ENCODE results near the gene CREB3L1.
A peak's percentile ranks its signal among the peaks of the same experiment; 100 is the strongest.

The CREB3L1 gene

DNA sequence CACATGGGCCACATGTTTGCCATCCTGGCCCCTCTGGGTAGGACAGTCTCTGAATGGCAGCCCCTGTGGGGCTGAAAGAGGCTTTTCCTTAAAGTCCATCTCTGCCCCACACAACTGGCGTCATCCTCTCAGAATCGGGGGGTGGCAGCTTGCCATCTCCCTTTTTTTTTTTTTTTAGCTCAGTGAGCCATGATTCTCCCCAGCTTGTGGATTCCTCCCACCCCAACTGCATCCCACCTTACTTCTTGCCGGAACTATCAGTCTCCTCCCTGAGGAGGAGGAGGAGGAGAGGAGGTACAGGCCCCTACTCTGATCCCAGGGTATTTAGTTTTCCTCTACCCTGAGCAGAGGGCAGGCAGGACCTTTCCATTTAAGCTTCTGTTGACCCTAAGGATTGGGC lies 73.2 kb downstream of the CREB3L1 start:
- peaks cover 3% of the 10 kb centered on the region for H3K4me1 ChIP-seq
- H2AFZ ChIP-seq: no peak overlapping the region
- no peak overlapping the region for H3K27ac ChIP-seq
- H3K4me3 ChIP-seq (ENCODE audit: low read depth, low read length): no peak overlapping the region
- H3K9ac ChIP-seq: no peak overlapping the region
- H3K4me2 ChIP-seq (ENCODE audit: low read length): no peak overlapping the region
- H3K27me3 ChIP-seq (ENCODE audit: control insufficient read depth, insufficient read depth, low read length): no peaks in the 10 kb centered on the region
- no peaks in the 10 kb centered on the region for H3K9me3 ChIP-seq (ENCODE audit: control insufficient read depth, low read length)
- no peaks in the 10 kb centered on the region for H3K36me3 ChIP-seq (ENCODE audit: control insufficient read depth, insufficient read depth, low read length)
- TF ChIP-seq, protein P1, sequence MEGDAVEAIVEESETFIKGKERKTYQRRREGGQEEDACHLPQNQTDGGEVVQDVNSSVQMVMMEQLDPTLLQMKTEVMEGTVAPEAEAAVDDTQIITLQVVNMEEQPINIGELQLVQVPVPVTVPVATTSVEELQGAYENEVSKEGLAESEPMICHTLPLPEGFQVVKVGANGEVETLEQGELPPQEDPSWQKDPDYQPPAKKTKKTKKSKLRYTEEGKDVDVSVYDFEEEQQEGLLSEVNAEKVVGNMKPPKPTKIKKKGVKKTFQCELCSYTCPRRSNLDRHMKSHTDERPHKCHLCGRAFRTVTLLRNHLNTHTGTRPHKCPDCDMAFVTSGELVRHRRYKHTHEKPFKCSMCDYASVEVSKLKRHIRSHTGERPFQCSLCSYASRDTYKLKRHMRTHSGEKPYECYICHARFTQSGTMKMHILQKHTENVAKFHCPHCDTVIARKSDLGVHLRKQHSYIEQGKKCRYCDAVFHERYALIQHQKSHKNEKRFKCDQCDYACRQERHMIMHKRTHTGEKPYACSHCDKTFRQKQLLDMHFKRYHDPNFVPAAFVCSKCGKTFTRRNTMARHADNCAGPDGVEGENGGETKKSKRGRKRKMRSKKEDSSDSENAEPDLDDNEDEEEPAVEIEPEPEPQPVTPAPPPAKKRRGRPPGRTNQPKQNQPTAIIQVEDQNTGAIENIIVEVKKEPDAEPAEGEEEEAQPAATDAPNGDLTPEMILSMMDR (IDR thresholded peaks at IDR 0.05): no peak
- H3K79me2 ChIP-seq: peaks cover 22% of the 10 kb centered on the region

DNA sequence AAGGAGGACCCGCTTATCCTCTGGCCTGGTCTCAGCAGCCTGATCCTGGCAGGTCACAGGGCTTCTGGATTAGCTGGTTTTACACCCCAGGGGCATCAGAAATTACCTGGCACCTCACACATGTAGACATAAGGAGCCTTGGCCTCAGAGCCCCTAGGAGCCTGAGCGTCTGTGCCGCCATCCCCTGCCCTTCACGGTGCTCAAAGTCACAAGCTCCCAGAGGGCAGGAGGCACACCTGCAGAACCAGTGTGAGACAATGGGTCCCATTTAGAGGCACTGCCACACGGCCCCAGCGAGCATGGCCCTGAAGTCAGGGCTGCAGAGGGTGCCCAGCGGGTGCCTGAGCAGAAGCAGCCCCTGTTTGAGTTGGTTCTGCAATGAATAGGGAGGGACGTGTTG lies 73.7 kb downstream of the CREB3L1 start:
- Histone ChIP-seq H3K4me1 (peaks cover 3% of the 10 kb centered on the region), H3K27ac (no peak overlapping the region), H3K9ac (no peak overlapping the region), H3K9me3 (ENCODE audit: control insufficient read depth, low read length) (no peaks in the 10 kb centered on the region), H3K27me3 (ENCODE audit: control insufficient read depth, insufficient read depth, low read length) (no peaks in the 10 kb centered on the region), H2AFZ (no peak overlapping the region), H3K79me2 (peaks cover 22% of the 10 kb centered on the region), H3K4me2 (ENCODE audit: low read length) (no peak overlapping the region), H3K4me3 (ENCODE audit: low read depth, low read length) (no peak overlapping the region), H3K36me3 (ENCODE audit: control insufficient read depth, insufficient read depth, low read length) (no peaks in the 10 kb centered on the region)
- TF ChIP-seq, protein P1 (IDR thresholded peaks at IDR 0.05): no peak

DNA sequence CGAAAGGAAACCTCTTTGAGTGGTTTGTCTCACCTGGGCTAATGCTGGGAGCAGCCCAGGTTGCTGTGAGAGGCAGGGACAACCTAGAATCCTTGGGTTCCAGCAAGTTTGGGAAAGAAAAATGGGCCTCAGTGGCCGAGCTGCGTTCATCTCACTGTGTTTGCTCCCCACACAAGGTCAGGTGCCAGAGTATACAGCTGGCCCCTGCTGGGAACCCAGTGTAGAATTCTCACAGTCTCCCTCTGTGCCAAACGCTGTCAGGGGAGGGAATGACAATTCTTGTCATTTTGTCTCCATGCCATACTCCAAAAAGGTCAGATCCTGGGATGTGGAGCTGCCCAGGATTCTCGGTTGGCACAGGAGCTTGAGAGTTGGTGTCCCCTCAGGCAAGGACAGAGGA lies 74.1 kb downstream of the CREB3L1 start:
- peaks cover 24% of the 10 kb centered on the region for H3K79me2 ChIP-seq
- no peaks in the 10 kb centered on the region for H3K27me3 ChIP-seq (ENCODE audit: control insufficient read depth, insufficient read depth, low read length)
- H3K9ac ChIP-seq: no peak overlapping the region
- H2AFZ ChIP-seq: no peak overlapping the region
- no peak overlapping the region for H3K4me3 ChIP-seq (ENCODE audit: low read depth, low read length)
- peaks cover 3% of the 10 kb centered on the region for H3K4me1 ChIP-seq
- no peaks in the 10 kb centered on the region for H3K9me3 ChIP-seq (ENCODE audit: control insufficient read depth, low read length)
- no peak overlapping the region for H3K27ac ChIP-seq
- no peaks in the 10 kb centered on the region for H3K36me3 ChIP-seq (ENCODE audit: control insufficient read depth, insufficient read depth, low read length)
- TF ChIP-seq, protein P1 (IDR thresholded peaks at IDR 0.05): no peak
- no peak overlapping the region for H3K4me2 ChIP-seq (ENCODE audit: low read length)

DNA sequence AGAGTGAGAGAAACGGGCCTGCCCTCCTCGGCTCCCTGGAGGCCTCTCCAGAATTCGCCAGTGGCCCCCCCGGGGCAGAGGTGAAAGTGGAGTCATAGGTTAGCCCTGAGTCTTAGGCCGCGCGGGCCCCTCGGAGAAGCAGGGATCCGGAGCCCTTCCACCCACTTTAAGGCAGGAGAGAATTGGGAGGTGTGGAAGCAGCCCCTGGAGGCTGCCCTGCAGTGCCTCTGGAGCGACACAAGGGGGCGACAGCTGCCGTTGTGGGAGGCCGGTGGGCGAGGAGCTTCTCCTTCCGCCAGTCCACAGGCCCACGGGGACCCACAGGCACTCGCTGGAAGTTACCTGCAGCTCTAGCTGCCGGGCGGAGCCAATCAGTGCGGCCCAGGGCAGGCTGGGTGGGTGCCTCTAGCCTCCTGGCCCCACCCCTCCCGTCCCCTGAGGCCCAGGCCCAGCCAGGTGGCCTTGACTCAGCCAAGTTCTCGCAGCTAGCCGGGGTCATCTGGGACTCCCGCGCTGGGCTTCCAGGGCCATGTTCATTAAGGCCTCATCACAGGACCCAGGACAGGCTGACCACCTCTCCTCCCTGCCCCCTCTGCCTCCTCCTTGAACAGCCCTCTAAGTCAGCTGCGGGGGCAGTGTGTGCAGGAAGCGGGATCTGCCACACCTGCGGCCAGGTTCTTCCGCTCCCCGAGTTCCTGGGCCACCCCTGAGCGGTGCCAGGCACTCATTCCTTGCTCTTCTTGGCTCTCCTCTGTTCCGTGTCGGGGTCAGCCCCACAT lies 74.8 kb downstream of the CREB3L1 start:
- no peak overlapping the region for H3K4me2 ChIP-seq (ENCODE audit: low read length)
- no peak overlapping the region for H3K9ac ChIP-seq
- no peak overlapping the region for H3K4me3 ChIP-seq (ENCODE audit: low read depth, low read length)
- H3K4me1 ChIP-seq: peaks cover 9% of the 10 kb centered on the region
- no peaks in the 10 kb centered on the region for H3K27me3 ChIP-seq (ENCODE audit: control insufficient read depth, insufficient read depth, low read length)
- no peak overlapping the region for H3K27ac ChIP-seq
- peaks cover 22% of the 10 kb centered on the region for H3K79me2 ChIP-seq
- H3K36me3 ChIP-seq (ENCODE audit: control insufficient read depth, insufficient read depth, low read length): no peaks in the 10 kb centered on the region
- no peak overlapping the region for H2AFZ ChIP-seq
- H3K9me3 ChIP-seq (ENCODE audit: control insufficient read depth, low read length): no peaks in the 10 kb centered on the region
- TF ChIP-seq, protein P1 (IDR thresholded peaks at IDR 0.05): peak; percentile 73

DNA sequence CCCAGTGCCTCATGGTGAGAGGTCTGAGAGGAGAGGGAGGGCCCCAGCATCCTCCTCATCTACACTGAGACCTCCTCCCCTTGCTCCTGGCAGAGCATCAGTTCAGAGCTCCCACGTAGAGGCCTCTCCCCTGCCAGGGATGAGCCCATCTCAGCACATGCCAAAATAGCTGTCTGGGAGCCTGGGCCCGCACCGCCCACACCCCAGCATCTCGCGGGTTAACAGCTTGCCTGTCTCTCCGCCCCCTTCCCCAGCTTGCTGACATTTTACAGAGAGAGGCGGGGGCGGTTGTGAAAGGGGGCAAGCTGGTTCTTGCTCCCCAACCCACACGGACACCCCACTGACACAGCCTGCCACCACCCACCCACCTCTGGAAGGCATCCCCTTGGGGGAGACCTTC lies 76.2 kb downstream of the CREB3L1 start:
- Histone ChIP-seq H3K27ac (no peak overlapping the region), H3K79me2 (peaks cover 17% of the 10 kb centered on the region), H2AFZ (no peak overlapping the region), H3K9ac (no peak overlapping the region), H3K4me1 (peaks cover 13% of the 10 kb centered on the region), H3K9me3 (ENCODE audit: control insufficient read depth, low read length) (no peaks in the 10 kb centered on the region), H3K4me3 (ENCODE audit: low read depth, low read length) (no peak overlapping the region), H3K36me3 (ENCODE audit: control insufficient read depth, insufficient read depth, low read length) (no peaks in the 10 kb centered on the region), H3K4me2 (ENCODE audit: low read length) (no peak overlapping the region), H3K27me3 (ENCODE audit: control insufficient read depth, insufficient read depth, low read length) (no peaks in the 10 kb centered on the region)
- TF ChIP-seq, protein P1 (IDR thresholded peaks at IDR 0.05): no peak
